ENCODE measurements around the gene TBL1XR1. TPM values are rescaled to one million over a fixed set of nuclear protein-coding genes. Genes with fewer than 3 reads are reported as not detected.
"Not testable (repeated sequence)": the region's sequence is repeated elsewhere in the genome, so short reads cannot be mapped to it uniquely, and the experiment has no call there.

Gene TBL1XR1
- total RNA-seq, 1 experiment from 2014 or later = 81.0 TPM

DNA sequence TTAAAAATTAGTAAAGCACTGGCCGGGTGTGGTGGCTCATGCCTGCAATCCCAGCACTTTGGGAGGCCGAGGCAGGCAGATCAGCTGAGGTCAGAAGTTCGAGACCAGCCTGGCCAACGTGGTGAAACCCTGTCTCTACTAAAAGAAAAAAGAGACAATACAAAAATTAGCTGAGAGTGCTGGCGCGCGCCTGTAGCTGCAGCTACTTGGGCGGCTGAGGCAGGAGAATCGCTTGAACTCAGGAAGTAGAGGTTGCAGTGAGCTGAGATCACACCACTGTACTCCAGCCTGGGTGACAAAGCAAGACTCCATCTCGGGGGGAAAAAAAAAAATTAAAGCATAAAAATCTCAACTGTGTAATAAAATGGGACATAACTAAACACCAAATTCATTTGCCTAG lies 58.1 kb downstream of the TBL1XR1 start:
- DNase-seq; H3K4me2 ChIP-seq (ENCODE audit: low read depth, low read length, poor library complexity, severe bottlenecking); H4K20me1 ChIP-seq (ENCODE audit: insufficient read depth, low read depth, low read length); H3K4me3 ChIP-seq (ENCODE audit: low read length); H3K27ac ChIP-seq (ENCODE audit: low read length); H3K27me3 ChIP-seq (ENCODE audit: low read length); H3K36me3 ChIP-seq (ENCODE audit: insufficient read depth, low read length); H3K9me2 ChIP-seq (replicated peaks; ENCODE audit: insufficient read depth, low read length); H2AFZ ChIP-seq (ENCODE audit: low read length); H3K9me3 ChIP-seq (ENCODE audit: low read length); H3K9ac ChIP-seq (ENCODE audit: low read length): not testable (repeated sequence)
- Histone ChIP-seq H3K4me1 (ENCODE audit: low read length) (peaks cover 33% of the 10 kb centered on the region), H3K79me2 (ENCODE audit: low read length) (peaks cover 97% of the 10 kb centered on the region)

DNA sequence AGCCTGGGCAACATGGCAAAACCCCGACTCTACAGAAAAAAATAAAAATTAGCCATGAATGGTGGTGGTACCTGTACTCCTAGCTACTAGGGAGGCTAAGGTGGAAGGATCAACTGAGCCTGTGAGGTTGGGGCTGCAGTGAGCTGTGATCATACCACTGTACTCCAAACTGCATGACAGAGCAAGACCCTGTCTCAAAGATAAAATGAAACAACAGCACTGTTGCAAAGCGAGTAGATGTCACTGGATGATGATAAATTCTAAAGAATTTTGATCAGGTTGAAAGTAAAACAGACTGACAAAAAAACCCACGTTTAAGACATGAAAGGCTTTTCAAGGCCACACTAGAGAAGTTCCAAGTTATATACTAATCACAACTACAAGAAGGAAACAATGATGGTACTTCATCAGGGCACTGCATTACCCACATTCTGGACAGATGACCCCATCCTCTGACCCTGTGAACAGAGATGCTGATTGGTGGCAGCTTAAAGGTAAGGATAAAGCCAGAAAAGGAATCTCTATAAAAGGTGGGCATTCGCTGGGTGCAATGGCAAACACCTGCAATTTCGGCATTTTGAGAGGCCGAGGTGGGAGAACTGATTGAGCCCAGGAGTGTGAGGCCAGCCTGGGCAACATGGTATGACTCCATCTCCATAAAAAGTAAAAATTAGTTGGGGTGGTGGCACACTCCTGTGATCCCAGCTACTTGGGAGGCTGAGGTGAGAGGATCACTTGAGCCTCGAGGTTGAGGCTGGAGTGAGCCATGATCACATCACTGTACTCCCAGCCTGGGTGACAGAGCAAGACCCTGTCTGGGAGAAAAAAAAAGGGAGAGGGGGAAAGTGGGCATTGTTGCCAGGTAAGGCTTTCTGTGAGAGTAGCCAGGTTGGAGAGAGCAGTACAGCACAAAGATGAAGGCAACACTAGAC lies 59.2 kb downstream of the TBL1XR1 start:
- Histone ChIP-seq H3K9ac (ENCODE audit: low read length) (no peak overlapping the region), H3K36me3 (ENCODE audit: insufficient read depth, low read length) (no peaks in the 10 kb centered on the region), H2AFZ (ENCODE audit: low read length) (no peak overlapping the region), H3K4me1 (ENCODE audit: low read length) (peaks cover 24% of the 10 kb centered on the region), H4K20me1 (ENCODE audit: insufficient read depth, low read depth, low read length) (peaks cover 8% of the 10 kb centered on the region; the same call in 1 of the 2 replicates), H3K79me2 (ENCODE audit: low read length) (peaks cover 96% of the 10 kb centered on the region), H3K4me2 (ENCODE audit: low read depth, low read length, poor library complexity, severe bottlenecking) (no peak overlapping the region), H3K27ac (ENCODE audit: low read length) (no peak overlapping the region), H3K27me3 (ENCODE audit: low read length) (no peaks in the 10 kb centered on the region), H3K4me3 (ENCODE audit: low read length) (no peak overlapping the region), H3K9me2 (replicated peaks; ENCODE audit: insufficient read depth, low read length) (no peaks in the 10 kb centered on the region), H3K9me3 (ENCODE audit: low read length) (no peaks in the 10 kb centered on the region)
- DNase-seq = no peak

DNA sequence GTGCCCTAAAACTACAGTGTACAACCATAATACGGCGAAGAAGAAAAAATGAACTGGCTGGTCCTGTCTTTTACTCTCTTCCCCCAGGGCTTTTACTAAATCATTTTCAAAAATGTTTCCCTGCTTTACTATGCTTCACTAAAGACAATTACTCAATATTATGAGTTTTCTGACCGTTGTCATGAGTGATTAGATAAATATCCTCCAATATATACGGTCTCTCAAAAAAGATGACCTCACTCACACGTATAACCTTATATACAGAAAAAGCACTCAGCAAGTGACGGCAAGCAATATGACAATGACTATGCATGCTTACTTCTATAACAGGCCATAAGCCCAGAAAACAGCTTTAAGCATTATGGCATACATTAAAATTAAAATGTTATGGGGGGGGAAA lies 60.5 kb downstream of the TBL1XR1 start:
- DNase-seq = no peak
- Histone ChIP-seq H3K4me3 (ENCODE audit: low read length) (no peak overlapping the region), H3K4me2 (ENCODE audit: low read depth, low read length, poor library complexity, severe bottlenecking) (no peak overlapping the region), H3K27me3 (ENCODE audit: low read length) (no peaks in the 10 kb centered on the region), H3K36me3 (ENCODE audit: insufficient read depth, low read length) (no peaks in the 10 kb centered on the region), H3K79me2 (ENCODE audit: low read length) (peaks cover 96% of the 10 kb centered on the region), H3K4me1 (ENCODE audit: low read length) (peaks cover 15% of the 10 kb centered on the region), H4K20me1 (ENCODE audit: insufficient read depth, low read depth, low read length) (peaks cover 5% of the 10 kb centered on the region; the same call in 1 of the 2 replicates), H3K27ac (ENCODE audit: low read length) (no peak overlapping the region), H3K9me2 (replicated peaks; ENCODE audit: insufficient read depth, low read length) (no peaks in the 10 kb centered on the region), H2AFZ (ENCODE audit: low read length) (no peak overlapping the region), H3K9ac (ENCODE audit: low read length) (no peak overlapping the region), H3K9me3 (ENCODE audit: low read length) (no peaks in the 10 kb centered on the region)

DNA sequence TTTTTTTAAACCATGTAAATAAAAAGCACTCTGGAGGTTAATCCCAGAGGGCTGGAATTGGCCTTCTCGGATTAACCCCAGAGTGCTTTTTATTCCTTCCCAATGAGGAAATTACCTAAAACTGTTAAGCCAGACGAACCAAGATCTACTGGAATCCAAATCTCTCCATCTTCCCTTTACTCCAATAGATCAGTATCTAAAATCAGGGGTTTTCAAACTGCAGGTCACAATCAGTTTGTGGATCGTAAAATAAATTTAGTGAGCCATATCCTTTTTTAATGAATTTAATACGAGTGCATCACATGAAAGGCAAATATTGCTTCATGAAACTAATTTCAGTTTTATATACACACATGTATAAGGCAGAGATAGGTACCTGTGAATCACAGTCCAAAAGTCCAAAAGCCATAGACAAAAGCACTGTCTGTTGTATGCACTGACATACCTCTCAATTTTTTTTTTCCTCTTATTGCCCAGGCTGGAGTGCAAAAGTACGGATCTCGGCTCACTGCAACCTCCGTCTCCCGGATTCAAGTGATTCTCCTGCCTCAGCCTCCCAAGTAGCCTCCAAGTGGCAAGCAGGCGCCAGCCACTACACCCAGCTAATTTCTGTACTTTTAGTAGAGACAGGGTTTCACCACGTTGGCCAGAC lies 61.3 kb downstream of the TBL1XR1 start:
- H2AFZ ChIP-seq (ENCODE audit: low read length) = no peak overlapping the region
- H3K9me3 ChIP-seq (ENCODE audit: low read length) = no peaks in the 10 kb centered on the region
- H4K20me1 ChIP-seq (ENCODE audit: insufficient read depth, low read depth, low read length) = peaks cover 5% of the 10 kb centered on the region; the same call in 1 of the 2 replicates
- DNase-seq = no peak
- H3K27me3 ChIP-seq (ENCODE audit: low read length) = no peaks in the 10 kb centered on the region
- no peak overlapping the region for H3K9ac ChIP-seq (ENCODE audit: low read length)
- no peak overlapping the region for H3K4me3 ChIP-seq (ENCODE audit: low read length)
- no peak overlapping the region for H3K4me2 ChIP-seq (ENCODE audit: low read depth, low read length, poor library complexity, severe bottlenecking)
- H3K36me3 ChIP-seq (ENCODE audit: insufficient read depth, low read length) = no peaks in the 10 kb centered on the region
- H3K4me1 ChIP-seq (ENCODE audit: low read length) = peaks cover 9% of the 10 kb centered on the region
- H3K9me2 ChIP-seq (replicated peaks; ENCODE audit: insufficient read depth, low read length) = no peaks in the 10 kb centered on the region
- peaks cover 96% of the 10 kb centered on the region for H3K79me2 ChIP-seq (ENCODE audit: low read length)
- H3K27ac ChIP-seq (ENCODE audit: low read length) = no peak overlapping the region

DNA sequence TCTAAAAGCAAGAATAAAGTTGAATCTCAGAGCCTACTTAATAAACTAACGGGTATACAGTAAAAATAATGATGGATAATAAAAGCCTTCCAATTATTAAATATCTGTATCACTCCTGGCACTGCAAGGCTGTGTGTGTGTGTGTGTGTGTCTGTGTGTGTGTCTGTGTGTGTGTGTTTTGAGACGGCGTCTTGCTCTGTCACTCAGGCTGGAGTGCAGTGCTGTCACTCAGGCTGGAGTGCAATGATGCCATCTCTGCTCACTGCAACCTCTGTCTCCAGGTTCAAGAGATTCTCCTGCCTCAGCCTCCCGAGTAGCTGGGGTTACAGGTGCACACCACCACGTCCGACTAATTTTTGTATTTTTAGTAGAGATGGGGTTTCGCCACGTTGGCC lies 62.5 kb downstream of the TBL1XR1 start:
- H3K9ac ChIP-seq (ENCODE audit: low read length) = no peak overlapping the region
- H2AFZ ChIP-seq (ENCODE audit: low read length) = no peak overlapping the region
- peaks cover 5% of the 10 kb centered on the region; the same call in 1 of the 2 replicates for H4K20me1 ChIP-seq (ENCODE audit: insufficient read depth, low read depth, low read length)
- H3K4me2 ChIP-seq (ENCODE audit: low read depth, low read length, poor library complexity, severe bottlenecking) = no peak overlapping the region
- no peak overlapping the region for H3K27ac ChIP-seq (ENCODE audit: low read length)
- no peak overlapping the region for H3K4me3 ChIP-seq (ENCODE audit: low read length)
- H3K27me3 ChIP-seq (ENCODE audit: low read length) = no peaks in the 10 kb centered on the region
- peaks cover 95% of the 10 kb centered on the region for H3K79me2 ChIP-seq (ENCODE audit: low read length)
- H3K9me2 ChIP-seq (replicated peaks; ENCODE audit: insufficient read depth, low read length) = no peaks in the 10 kb centered on the region
- DNase-seq = no peak
- H3K4me1 ChIP-seq (ENCODE audit: low read length) = peaks cover 9% of the 10 kb centered on the region
- 0 out of 2 replicates have a peak, but pooled peaks cover 7% of the 10 kb centered on the region for H3K36me3 ChIP-seq (ENCODE audit: insufficient read depth, low read length)
- no peaks in the 10 kb centered on the region for H3K9me3 ChIP-seq (ENCODE audit: low read length)

DNA sequence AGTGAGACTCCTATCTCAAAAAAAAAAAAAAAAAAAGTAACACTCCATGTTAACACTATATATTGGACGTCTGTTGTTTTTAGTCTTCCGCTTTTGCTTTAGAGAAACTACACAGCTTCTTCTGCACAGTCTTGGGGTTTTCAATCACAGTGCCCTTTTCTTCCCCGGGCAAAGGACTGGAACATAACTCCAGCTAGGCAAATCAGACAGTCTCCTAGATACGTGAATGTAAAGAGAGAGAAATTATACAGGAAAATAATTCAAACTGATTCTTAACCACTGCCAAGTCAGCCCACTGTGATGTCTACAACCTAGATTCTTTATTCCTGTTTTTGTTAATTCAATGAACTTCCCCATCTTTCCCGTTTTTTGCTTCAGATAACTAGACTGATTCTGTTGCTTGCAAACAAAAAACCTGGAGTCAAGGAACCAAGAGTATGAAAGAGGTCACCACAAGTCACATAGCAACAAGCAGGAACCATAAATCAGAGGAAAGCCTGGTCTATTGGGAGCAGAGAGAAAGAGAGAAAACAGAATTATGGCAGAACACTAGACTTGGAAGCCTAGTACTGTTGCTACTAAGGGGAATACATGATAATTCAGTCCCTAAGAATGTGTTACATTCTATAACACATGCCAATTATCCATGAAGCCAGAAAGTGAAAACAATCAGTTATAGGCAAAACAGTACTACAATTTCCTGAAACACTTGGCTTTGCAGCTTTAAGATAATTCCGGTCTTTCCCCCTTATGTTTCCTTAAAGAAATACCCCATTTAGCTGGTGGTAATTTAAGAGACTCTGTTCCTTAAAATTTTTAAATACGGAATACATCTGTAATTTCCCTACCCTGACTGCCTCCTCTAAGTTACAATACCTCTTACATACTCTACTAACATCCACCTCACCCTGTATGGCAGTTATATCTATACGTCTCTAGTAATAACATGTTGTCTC lies 63.1 kb downstream of the TBL1XR1 start:
- peaks cover 5% of the 10 kb centered on the region; the same call in 1 of the 2 replicates for H4K20me1 ChIP-seq (ENCODE audit: insufficient read depth, low read depth, low read length)
- no peak overlapping the region for H3K4me3 ChIP-seq (ENCODE audit: low read length)
- no peaks in the 10 kb centered on the region for H3K9me3 ChIP-seq (ENCODE audit: low read length)
- DNase-seq = no peak
- H3K27ac ChIP-seq (ENCODE audit: low read length) = no peak overlapping the region
- no peak overlapping the region for H2AFZ ChIP-seq (ENCODE audit: low read length)
- H3K9me2 ChIP-seq (replicated peaks; ENCODE audit: insufficient read depth, low read length) = no peaks in the 10 kb centered on the region
- H3K4me1 ChIP-seq (ENCODE audit: low read length) = peaks cover 9% of the 10 kb centered on the region
- no peak overlapping the region for H3K4me2 ChIP-seq (ENCODE audit: low read depth, low read length, poor library complexity, severe bottlenecking)
- no peak overlapping the region for H3K9ac ChIP-seq (ENCODE audit: low read length)
- H3K27me3 ChIP-seq (ENCODE audit: low read length) = no peaks in the 10 kb centered on the region
- peaks cover 95% of the 10 kb centered on the region for H3K79me2 ChIP-seq (ENCODE audit: low read length)
- H3K36me3 ChIP-seq (ENCODE audit: insufficient read depth, low read length) = 0 out of 2 replicates have a peak, but pooled peaks cover 7% of the 10 kb centered on the region

DNA sequence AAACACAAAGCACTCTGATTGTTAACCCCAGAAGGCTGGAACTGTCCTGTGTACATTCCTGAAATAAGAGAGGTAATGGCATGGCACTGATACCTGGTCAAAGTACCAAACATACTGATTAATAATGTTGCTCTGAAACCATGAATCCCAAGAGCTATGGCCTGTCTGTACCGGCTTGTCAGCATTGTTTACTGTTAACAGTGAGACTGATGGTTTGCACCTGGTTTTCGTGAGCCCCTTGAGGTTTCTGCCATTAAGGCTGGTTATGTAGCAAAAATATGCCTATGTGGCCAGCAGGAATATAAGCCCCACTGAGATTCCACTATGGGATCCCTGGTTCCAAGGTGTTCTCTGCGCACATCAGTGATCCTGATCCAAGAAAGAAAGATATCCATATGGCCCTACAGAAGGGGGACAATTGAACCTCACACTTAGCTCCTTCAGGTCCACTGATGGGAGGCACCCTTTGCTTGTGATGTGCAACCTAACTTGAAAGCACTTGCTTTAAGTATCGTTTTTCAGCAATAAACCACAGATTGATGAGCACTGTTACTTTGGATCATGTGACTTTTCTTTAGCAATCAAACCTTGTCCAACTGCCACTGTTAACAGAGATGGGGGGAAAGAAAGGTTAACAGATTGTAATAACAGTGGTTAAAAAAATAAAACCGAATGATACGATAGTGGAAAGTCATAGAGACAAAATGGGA lies 65.2 kb downstream of the TBL1XR1 start:
- peaks cover 9% of the 10 kb centered on the region for H3K4me1 ChIP-seq (ENCODE audit: low read length)

More for the DNA sequence above, 65.2 kb downstream of the TBL1XR1 start:
- Histone ChIP-seq H2AFZ (ENCODE audit: low read length) (no peak overlapping the region), H3K9me3 (ENCODE audit: low read length) (no peaks in the 10 kb centered on the region), H3K9me2 (replicated peaks; ENCODE audit: insufficient read depth, low read length) (no peaks in the 10 kb centered on the region), H3K4me2 (ENCODE audit: low read depth, low read length, poor library complexity, severe bottlenecking) (no peak overlapping the region), H3K4me3 (ENCODE audit: low read length) (no peak overlapping the region), H3K27me3 (ENCODE audit: low read length) (no peaks in the 10 kb centered on the region), H3K27ac (ENCODE audit: low read length) (no peak overlapping the region), H3K9ac (ENCODE audit: low read length) (no peak overlapping the region), H4K20me1 (ENCODE audit: insufficient read depth, low read depth, low read length) (peaks cover 5% of the 10 kb centered on the region; the same call in 1 of the 2 replicates), H3K36me3 (ENCODE audit: insufficient read depth, low read length) (0 out of 2 replicates have a peak, but pooled peaks cover 7% of the 10 kb centered on the region), H3K79me2 (ENCODE audit: low read length) (peaks cover 95% of the 10 kb centered on the region)
- DNase-seq = no peak
